Keratinocyte (primary cell): ENCODE measurements around the gene ATXN10. TPM values are rescaled to one million over a fixed set of nuclear protein-coding genes. Genes with fewer than 3 reads are reported as not detected.

ENCODE experiments used
- DNase-seq: peaks from one replicate; pipeline ENCODE4 v3.0.0-alpha.2; 2011; ENCODE audit warnings: low read depth, missing footprints, low spot score
- FAIRE-seq: peaks from 2 replicates; lab custom pipeline; 2011; peaks lifted over from hg19 to GRCh38; lab: Jason Lieb, UNC
- H2AFZ ChIP-seq: 2 replicates; pipeline ENCODE4 v1.6.0; 2012; ENCODE audit warnings: low read length, control low read depth, inconsistent platforms; ENCODE audit not compliant: control insufficient read depth
- H3K27ac ChIP-seq: 2 replicates; pipeline ENCODE4 v1.5.1; 2011; ENCODE audit warnings: low read length; ENCODE audit not compliant: control insufficient read depth, insufficient read depth
- H3K27me3 ChIP-seq: 3 replicates; pipeline ENCODE4 v1.6.0; 2011; ENCODE audit warnings: low read length; ENCODE audit not compliant: control insufficient read depth, insufficient read depth; ENCODE audit errors: extremely low read depth
- H3K36me3 ChIP-seq, 2 experiments: 2 replicates in 1 of 2; 3 replicates in 1 of 2; pipeline ENCODE4 v1.5.1; 2011; ENCODE audit warnings: low read length in 2 of 2, mild to moderate bottlenecking in 1 of 2; ENCODE audit not compliant: control insufficient read depth in 2 of 2, insufficient read depth in 2 of 2; ENCODE audit errors: extremely low read depth in 1 of 2
- H3K4me1 ChIP-seq: 3 replicates; pipeline ENCODE4 v1.5.1; 2011; ENCODE audit warnings: low read length; ENCODE audit not compliant: control insufficient read depth, insufficient read depth; ENCODE audit errors: extremely low read depth
- H3K4me2 ChIP-seq: 3 replicates; pipeline ENCODE4 v1.6.0; 2011; ENCODE audit warnings: low read depth, low read length; ENCODE audit not compliant: control insufficient read depth, insufficient read depth; ENCODE audit errors: extremely low read depth
- H3K4me3 ChIP-seq, 3 experiments: fragments of 200-600 bp in 1 of 3; sonication (generic) in 1 of 3; 2 replicates in 2 of 3; 3 replicates in 1 of 3; pipeline ENCODE4 v1.5.1; 2011 to 2016; ENCODE audit warnings: low read length in 3 of 3, mild to moderate bottlenecking in 3 of 3, control low read depth in 2 of 3, inconsistent platforms in 1 of 3, low read depth in 1 of 3, mixed read lengths in 1 of 3, mixed run types in 1 of 3, moderate library complexity in 1 of 3; ENCODE audit not compliant: control insufficient read depth in 2 of 3, insufficient read depth in 2 of 3; ENCODE audit errors: extremely low read depth in 1 of 3
- H3K79me2 ChIP-seq: 2 replicates; pipeline ENCODE4 v1.6.0; 2012; ENCODE audit warnings: low read length; ENCODE audit not compliant: control insufficient read depth, insufficient read depth
- H3K9ac ChIP-seq: 3 replicates; pipeline ENCODE4 v1.6.0; 2011; ENCODE audit warnings: low read length; ENCODE audit not compliant: control insufficient read depth, insufficient read depth; ENCODE audit errors: extremely low read depth
- H3K9me1 ChIP-seq: 3 replicates; pipeline ENCODE4 v1.6.0; 2011; ENCODE audit warnings: low read length; ENCODE audit not compliant: control insufficient read depth, insufficient read depth; ENCODE audit errors: extremely low read depth
- H3K9me3 ChIP-seq: 2 replicates; pipeline ENCODE4 v1.5.1; 2012; ENCODE audit warnings: low read depth, low read length; ENCODE audit not compliant: control insufficient read depth
- H4K20me1 ChIP-seq: 3 replicates; pipeline ENCODE4 v1.6.0; 2011; ENCODE audit warnings: low read length; ENCODE audit not compliant: control insufficient read depth, insufficient read depth; ENCODE audit errors: extremely low read depth
- EZH2 ChIP-seq: IDR thresholded peaks from one replicate; pipeline ENCODE4 v1.6.1; 2012; ENCODE audit warnings: inconsistent platforms, mild to moderate bottlenecking, low read length, moderate library complexity
- dilution Hi-C: fragments of 300-500 bp; cut with MboI; formaldehyde crosslinking; loops from one replicate; pipeline ENCODE4 v1.7.0; 2020; ENCODE audit warnings: low sequenced_read_pairs; ENCODE audit not compliant: extremely low pct_ligation_motif_present
- polyA plus RNA-seq, 5 experiments: library from polyadenylated mRNA; depleted of rRNA in 3 of 5; stranded (reverse) in 3 of 5; stranded (forward) in 1 of 5; unstranded in 1 of 5; fragments of >200 nt; gene quantifications; 1 replicate in 1 of 5; 2 replicates in 3 of 5; 3 replicates in 1 of 5; pipeline versions ENCODE4 v1.2.1 to v1.2.3, GENCODE V29; 2011 to 2012; ENCODE audit warnings: missing spikeins in 2 of 5, low read depth in 1 of 5, low replicate concordance in 1 of 5
- TF ChIP-seq, protein P1 (sequence below), 3 experiments: IDR thresholded peaks in 1 of 3; conservative IDR thresholded peaks in 1 of 3; optimal IDR thresholded peaks in 1 of 3; 2 replicates in 2 of 3; 3 replicates in 1 of 3; pipeline versions ENCODE3 to v1.5.1; 2011; ENCODE audit warnings: low read length in 3 of 3, mild to moderate bottlenecking in 3 of 3, moderate library complexity in 2 of 3, control low read depth in 1 of 3, inconsistent platforms in 1 of 3; ENCODE audit not compliant: insufficient read depth in 2 of 3; ENCODE audit errors: extremely low read depth in 1 of 3

ATXN10 gene
- polyA plus RNA-seq, 1 donor (not counting 4 experiments of a cell fraction or from before 2014, with no cell fraction given) = 276 TPM

DNA sequence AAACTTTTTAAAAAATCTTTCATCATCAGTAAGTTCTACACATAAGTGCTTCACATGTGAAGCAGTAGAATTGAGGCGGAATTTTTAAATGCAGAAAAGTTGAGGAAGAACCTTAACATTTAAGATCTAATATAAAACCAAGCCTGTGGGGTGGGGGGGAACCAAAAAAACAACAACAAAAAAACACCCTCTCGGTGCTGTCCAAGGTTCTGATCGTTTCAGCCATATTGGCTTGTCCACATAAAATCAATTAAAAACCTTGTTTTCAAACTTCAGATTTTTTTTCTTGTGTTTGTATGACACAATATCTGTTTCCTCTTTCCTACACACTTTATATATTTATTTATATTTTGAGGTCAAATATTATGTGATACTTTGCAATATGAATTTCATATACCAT, 175.3 kb downstream of the ATXN10 start:
- dilution Hi-C loops = no loop called here
- H3K9ac ChIP-seq = no peak overlapping the region
- H3K4me3 ChIP-seq = no peak overlapping the region
- no peaks in the 10 kb centered on the region for H3K79me2 ChIP-seq
- DNase-seq (no peak), FAIRE-seq (no peak)
- no peak for TF ChIP-seq EZH2
- TF ChIP-seq, protein P1, sequence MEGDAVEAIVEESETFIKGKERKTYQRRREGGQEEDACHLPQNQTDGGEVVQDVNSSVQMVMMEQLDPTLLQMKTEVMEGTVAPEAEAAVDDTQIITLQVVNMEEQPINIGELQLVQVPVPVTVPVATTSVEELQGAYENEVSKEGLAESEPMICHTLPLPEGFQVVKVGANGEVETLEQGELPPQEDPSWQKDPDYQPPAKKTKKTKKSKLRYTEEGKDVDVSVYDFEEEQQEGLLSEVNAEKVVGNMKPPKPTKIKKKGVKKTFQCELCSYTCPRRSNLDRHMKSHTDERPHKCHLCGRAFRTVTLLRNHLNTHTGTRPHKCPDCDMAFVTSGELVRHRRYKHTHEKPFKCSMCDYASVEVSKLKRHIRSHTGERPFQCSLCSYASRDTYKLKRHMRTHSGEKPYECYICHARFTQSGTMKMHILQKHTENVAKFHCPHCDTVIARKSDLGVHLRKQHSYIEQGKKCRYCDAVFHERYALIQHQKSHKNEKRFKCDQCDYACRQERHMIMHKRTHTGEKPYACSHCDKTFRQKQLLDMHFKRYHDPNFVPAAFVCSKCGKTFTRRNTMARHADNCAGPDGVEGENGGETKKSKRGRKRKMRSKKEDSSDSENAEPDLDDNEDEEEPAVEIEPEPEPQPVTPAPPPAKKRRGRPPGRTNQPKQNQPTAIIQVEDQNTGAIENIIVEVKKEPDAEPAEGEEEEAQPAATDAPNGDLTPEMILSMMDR (optimal IDR thresholded peaks at IDR 0.05 in 1 of 3, IDR thresholded peaks at IDR 0.05 in 1 of 3, conservative IDR thresholded peaks at IDR 0.05 in 1 of 3; ENCODE audit: extremely low read depth in 1 of 3, insufficient read depth in 2 of 3, low read length in 3 of 3) = no peak
- no peak overlapping the region for H3K27ac ChIP-seq
- H3K9me3 ChIP-seq = no peaks in the 10 kb centered on the region
- no peaks in the 10 kb centered on the region for H3K4me1 ChIP-seq
- H3K4me2 ChIP-seq = no peak overlapping the region
- H2AFZ ChIP-seq = no peak overlapping the region
- H4K20me1 ChIP-seq = no peaks in the 10 kb centered on the region
- H3K36me3 ChIP-seq = peaks cover 7 to 12% of the 10 kb centered on the region in 2 experiments
- no peaks in the 10 kb centered on the region for H3K27me3 ChIP-seq
- no peaks in the 10 kb centered on the region for H3K9me1 ChIP-seq

DNA sequence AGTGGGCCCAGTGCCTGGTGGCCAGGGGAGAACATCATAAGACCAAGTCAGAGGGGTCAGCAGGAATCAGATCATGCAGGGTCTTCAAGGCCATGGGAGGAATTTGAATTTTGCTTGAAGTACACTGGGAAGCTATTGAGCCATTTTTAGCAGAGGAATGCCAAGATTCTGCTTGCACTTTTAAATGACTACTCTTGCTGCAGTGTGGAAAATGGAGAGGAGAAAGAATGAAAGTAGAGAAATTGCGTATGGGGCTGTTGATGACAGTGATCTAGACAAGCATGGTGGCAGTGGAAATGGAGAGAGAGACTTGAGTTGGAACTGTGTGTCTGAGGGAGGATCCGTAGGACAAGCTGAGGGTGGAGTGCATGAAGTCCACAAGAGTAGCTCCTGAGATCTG, 177.3 kb downstream of the ATXN10 start:
- DNase-seq = no peak
- dilution Hi-C loops = no loop called here
- Histone ChIP-seq H3K9me3 (peaks cover 4% of the 10 kb centered on the region), H2AFZ (no peak overlapping the region), H3K27ac (no peak overlapping the region), H4K20me1 (no peaks in the 10 kb centered on the region), H3K4me1 (no peaks in the 10 kb centered on the region), H3K4me3 (no peak overlapping the region), H3K4me2 (no peak overlapping the region), H3K9ac (no peak overlapping the region), H3K79me2 (no peaks in the 10 kb centered on the region), H3K36me3 (peaks cover 7 to 12% of the 10 kb centered on the region in 2 experiments), H3K9me1 (no peaks in the 10 kb centered on the region), H3K27me3 (no peaks in the 10 kb centered on the region)
- no peak for TF ChIP-seq EZH2
- TF ChIP-seq, protein P1 (optimal IDR thresholded peaks at IDR 0.05 in 1 of 3, IDR thresholded peaks at IDR 0.05 in 1 of 3, conservative IDR thresholded peaks at IDR 0.05 in 1 of 3; ENCODE audit: extremely low read depth in 1 of 3, insufficient read depth in 2 of 3, low read length in 3 of 3) = no peak
- FAIRE-seq = no peak
